ENCODE data around the gene PAQR4. TPM values are rescaled to one million over a fixed set of nuclear protein-coding genes. Genes with fewer than 3 reads are reported as not detected.

PAQR4 gene
- total and polyA plus RNA-seq, 2 donors (not counting 1 experiment from before 2014, with no cell fraction given): 1.5 to 3.0 TPM

DNA sequence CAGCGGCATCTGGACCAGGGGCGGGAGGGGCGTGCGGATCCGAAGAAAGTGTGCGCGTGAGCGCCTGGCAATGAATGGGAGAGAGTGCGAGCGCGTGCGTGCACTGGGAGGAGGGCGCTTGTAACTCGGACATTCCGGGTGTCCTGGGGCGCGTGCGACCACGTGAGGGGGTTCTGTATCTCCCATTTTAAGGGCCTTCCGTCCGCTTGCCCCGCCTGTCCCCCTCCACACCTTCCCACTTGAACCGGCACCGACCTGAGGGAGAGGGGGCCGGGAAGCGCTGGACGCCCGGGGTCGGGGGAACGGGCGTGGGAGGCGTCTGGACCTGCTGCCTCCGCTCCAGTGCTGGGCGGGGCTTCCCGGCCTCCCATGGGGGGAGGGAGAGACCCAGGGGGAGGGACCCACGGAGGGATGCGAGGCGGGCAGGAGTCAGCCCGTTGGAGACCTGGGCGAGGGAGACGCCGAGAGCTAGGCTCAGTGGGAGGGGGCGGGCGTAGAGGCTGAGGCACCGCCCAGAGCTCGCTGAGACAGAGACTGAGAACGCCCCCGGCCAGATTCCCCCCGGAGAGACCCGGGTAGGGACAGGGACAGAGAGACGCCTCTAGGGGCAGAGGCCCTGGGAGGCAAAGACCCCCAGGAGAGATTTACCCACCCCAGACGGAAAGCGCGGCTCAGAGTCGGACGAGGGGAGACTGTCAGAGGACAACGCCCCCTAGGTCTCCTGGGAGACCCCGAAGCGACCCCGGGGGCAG is 5.2 kb upstream of the PAQR4 start, which contains the start of gene KREMEN2:
Gene KREMEN2, plus strand, starts transcription at position 553 of the 752 bp plus-strand sequence. CDS start 246 bp downstream, outside the sequence.
- Histone ChIP-seq H4K20me1 (ENCODE audit: control insufficient read depth, extremely low read depth, insufficient read depth, low read length) (no peaks in the 10 kb centered on the region), H3K4me2 (ENCODE audit: extremely low read depth, insufficient read depth, low read length) (peak within 1 kb of the TSS; percentile 15), H3K9ac (ENCODE audit: insufficient read depth, low read length) (no peak within 1 kb of the TSS), H3K4me3 (replicated peaks in 1 of 4; ENCODE audit: control extremely low read depth in 1 of 4, insufficient read depth in 1 of 4, low read depth in 3 of 4, low read length in 4 of 4) (peak within 1 kb of the TSS in 1 of 4 experiments; percentile 34), H3K4me1 (ENCODE audit: control insufficient read depth, extremely low read depth, insufficient read depth, low read length) (peaks cover 2% of the 10 kb centered on the region), H3K27ac (ENCODE audit: insufficient read depth, low read length) (no peak within 1 kb of the TSS), H3K36me3 (ENCODE audit: control insufficient read depth, insufficient read depth, low read length) (no peaks in the 10 kb centered on the region), H3K27me3 (ENCODE audit: control insufficient read depth, insufficient read depth, low read length) (peaks cover 51% of the 10 kb centered on the region), H3K9me3 (ENCODE audit: control insufficient read depth, insufficient read depth, low read depth, low read length) (no peaks in the 10 kb centered on the region), H2AFZ (ENCODE audit: low read length) (no peak within 1 kb of the TSS), H3K79me2 (ENCODE audit: control insufficient read depth, insufficient read depth, low read length) (no peaks in the 10 kb centered on the region)
- DNase-seq (ENCODE audit: low read depth in 2 of 2): no peak
- TF ChIP-seq EZH2 (IDR thresholded peaks at IDR 0.05; ENCODE audit: low read length, missing control alignments): peak; percentile 97
- TF ChIP-seq, protein P1, sequence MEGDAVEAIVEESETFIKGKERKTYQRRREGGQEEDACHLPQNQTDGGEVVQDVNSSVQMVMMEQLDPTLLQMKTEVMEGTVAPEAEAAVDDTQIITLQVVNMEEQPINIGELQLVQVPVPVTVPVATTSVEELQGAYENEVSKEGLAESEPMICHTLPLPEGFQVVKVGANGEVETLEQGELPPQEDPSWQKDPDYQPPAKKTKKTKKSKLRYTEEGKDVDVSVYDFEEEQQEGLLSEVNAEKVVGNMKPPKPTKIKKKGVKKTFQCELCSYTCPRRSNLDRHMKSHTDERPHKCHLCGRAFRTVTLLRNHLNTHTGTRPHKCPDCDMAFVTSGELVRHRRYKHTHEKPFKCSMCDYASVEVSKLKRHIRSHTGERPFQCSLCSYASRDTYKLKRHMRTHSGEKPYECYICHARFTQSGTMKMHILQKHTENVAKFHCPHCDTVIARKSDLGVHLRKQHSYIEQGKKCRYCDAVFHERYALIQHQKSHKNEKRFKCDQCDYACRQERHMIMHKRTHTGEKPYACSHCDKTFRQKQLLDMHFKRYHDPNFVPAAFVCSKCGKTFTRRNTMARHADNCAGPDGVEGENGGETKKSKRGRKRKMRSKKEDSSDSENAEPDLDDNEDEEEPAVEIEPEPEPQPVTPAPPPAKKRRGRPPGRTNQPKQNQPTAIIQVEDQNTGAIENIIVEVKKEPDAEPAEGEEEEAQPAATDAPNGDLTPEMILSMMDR (conservative IDR thresholded peaks at IDR 0.05 in 1 of 2, IDR thresholded peaks at IDR 0.05 in 1 of 2; ENCODE audit: low read depth in 1 of 2, low read length in 2 of 2): no peak

GRCh38 chr16:2964475-2965336 is 4.4 kb upstream of the PAQR4 start:
- H3K4me2 ChIP-seq (ENCODE audit: extremely low read depth, insufficient read depth, low read length): no peak overlapping the region
- H3K4me3 ChIP-seq (replicated peaks in 1 of 4; ENCODE audit: control extremely low read depth in 1 of 4, insufficient read depth in 1 of 4, low read depth in 3 of 4, low read length in 4 of 4): no peak overlapping the region
- H3K4me1 ChIP-seq (ENCODE audit: control insufficient read depth, extremely low read depth, insufficient read depth, low read length): peaks cover 2% of the 10 kb centered on the region
- no peaks in the 10 kb centered on the region for H3K79me2 ChIP-seq (ENCODE audit: control insufficient read depth, insufficient read depth, low read length)
- no peaks in the 10 kb centered on the region for H3K36me3 ChIP-seq (ENCODE audit: control insufficient read depth, insufficient read depth, low read length)
- DNase-seq (ENCODE audit: low read depth in 2 of 2): no peak
- peaks cover 51% of the 10 kb centered on the region for H3K27me3 ChIP-seq (ENCODE audit: control insufficient read depth, insufficient read depth, low read length)
- peak; percentile 94 for TF ChIP-seq EZH2 (IDR thresholded peaks at IDR 0.05; ENCODE audit: low read length, missing control alignments)
- TF ChIP-seq, protein P1 (conservative IDR thresholded peaks at IDR 0.05 in 1 of 2, IDR thresholded peaks at IDR 0.05 in 1 of 2; ENCODE audit: low read depth in 1 of 2, low read length in 2 of 2): no peak
- no peak overlapping the region for H2AFZ ChIP-seq (ENCODE audit: low read length)
- H3K27ac ChIP-seq (ENCODE audit: insufficient read depth, low read length): no peak overlapping the region
- H3K9me3 ChIP-seq (ENCODE audit: control insufficient read depth, insufficient read depth, low read depth, low read length): no peaks in the 10 kb centered on the region
- H4K20me1 ChIP-seq (ENCODE audit: control insufficient read depth, extremely low read depth, insufficient read depth, low read length): no peaks in the 10 kb centered on the region
- no peak overlapping the region for H3K9ac ChIP-seq (ENCODE audit: insufficient read depth, low read length)
